B cell (primary cell): ENCODE measurements around the gene NEUROD6. TPM values are rescaled to one million over a fixed set of nuclear protein-coding genes. Genes with fewer than 3 reads are reported as not detected.

ENCODE experiments used
- ATAC-seq: fragments of 200-7000 bp; cut with Tn5 transposase; one replicate; pipeline ENCODE4 v1.10.0; 2021; ENCODE audit warnings: low read depth, mild to moderate bottlenecking, moderate number of reproducible peaks, moderate library complexity
- CTCF ChIA-PET: fragments of 350-600 bp; sonication (Branson Sonifier 250); formaldehyde crosslinking; loops from one replicate; lab custom pipeline; 2021; ENCODE audit warnings: antibody characterized with exemption, inconsistent platforms; lab: Charles Lee
- POLR2A ChIA-PET: fragments of 350-600 bp; sonication (Branson Sonifier 250); formaldehyde crosslinking; loops from one replicate; lab custom pipeline; 2021; ENCODE audit warnings: antibody characterized with exemption; lab: Charles Lee
- DNase-seq: peaks from one replicate; pipeline ENCODE4 v3.0.0; 2013
- H2AFZ ChIP-seq: 2 replicates; pipeline ENCODE4 v1.6.1; 2012; ENCODE audit warnings: mild to moderate bottlenecking, low read depth, low read length; ENCODE audit not compliant: insufficient read depth, poor library complexity, severe bottlenecking
- H3K27ac ChIP-seq, 2 donors: 1 replicate in 1 of 2; 2 replicates in 1 of 2; pipeline ENCODE4 v1.5.1; 2012 to 2013; ENCODE audit warnings: low read length in 2 of 2, mild to moderate bottlenecking in 2 of 2, moderate library complexity in 1 of 2
- H3K27me3 ChIP-seq, 4 experiments: fragments of 200-600 bp in 1 of 4; sonication (generic) in 1 of 4; replicated peaks in 1 of 4; 1 replicate in 2 of 4; 2 replicates in 2 of 4; pipeline versions ENCODE4 v1.6.1 to v1.7.0; 2013 to 2016; ENCODE audit warnings: low read length in 3 of 4, mild to moderate bottlenecking in 2 of 4, mixed read lengths in 1 of 4, moderate library complexity in 1 of 4; ENCODE audit not compliant: insufficient read depth in 4 of 4, control insufficient read depth in 3 of 4; ENCODE audit errors: control extremely low read depth in 1 of 4
- H3K36me3 ChIP-seq, 2 experiments: replicated peaks in 1 of 2; 1 replicate in 1 of 2; 2 replicates in 1 of 2; pipeline versions ENCODE4 v1.6.1 to v1.7.1; 2013; ENCODE audit warnings: low read length in 1 of 2; ENCODE audit not compliant: insufficient read depth in 2 of 2, control insufficient read depth in 1 of 2; ENCODE audit errors: control extremely low read depth in 1 of 2, extremely low read depth in 1 of 2
- H3K4me1 ChIP-seq, 2 donors: fragments of 200-600 bp in 1 of 2; sonication (generic) in 1 of 2; 1 replicate in 1 of 2; 2 replicates in 1 of 2; pipeline versions ENCODE4 v1.5.1 to v1.6.1; 2013 to 2017; ENCODE audit warnings: low read length in 2 of 2; ENCODE audit not compliant: control insufficient read depth in 2 of 2, insufficient read depth in 2 of 2
- H3K4me2 ChIP-seq: replicated peaks from 2 replicates; pipeline ENCODE3; 2012; ENCODE audit warnings: mild to moderate bottlenecking, low read depth, low read length; ENCODE audit not compliant: poor library complexity, severe bottlenecking
- H3K4me3 ChIP-seq, 5 experiments: fragments of 200-600 bp in 1 of 5; sonication (generic) in 1 of 5; 1 replicate in 3 of 5; 2 replicates in 2 of 5; pipeline versions ENCODE4 v1.5.1 to v1.7.0; 2011 to 2016; ENCODE audit warnings: low read length in 4 of 5, mild to moderate bottlenecking in 4 of 5, low read depth in 2 of 5, control low read depth in 1 of 5, moderate library complexity in 1 of 5; ENCODE audit not compliant: insufficient read depth in 1 of 5; ENCODE audit errors: control extremely low read depth in 1 of 5, extremely low read depth in 1 of 5
- H3K79me2 ChIP-seq: fragments of 200-600 bp; sonication (generic); one replicate; pipeline ENCODE4 v1.6.0; 2016; ENCODE audit warnings: low read length; ENCODE audit not compliant: control insufficient read depth, insufficient read depth
- H3K9ac ChIP-seq: fragments of 200-600 bp; sonication (generic); 2 replicates; pipeline ENCODE4 v1.6.1; 2017; ENCODE audit warnings: mild to moderate bottlenecking, low read length, moderate library complexity
- H3K9me3 ChIP-seq, 3 donors: one replicate each; pipeline versions ENCODE4 v1.6.1 to v1.7.1; 2013; ENCODE audit warnings: low read length in 2 of 3; ENCODE audit not compliant: control insufficient read depth in 2 of 3, insufficient read depth in 1 of 3; ENCODE audit errors: control extremely low read depth in 1 of 3
- H4K20me1 ChIP-seq: 2 replicates; pipeline ENCODE4 v1.6.0; 2012; ENCODE audit warnings: mild to moderate bottlenecking, low read length; ENCODE audit not compliant: insufficient read depth, control insufficient read depth, poor library complexity, severe bottlenecking
- H3K27ac Mint-ChIP-seq: one replicate; pipeline ENCODE4 v1.8.0; 2021; ENCODE audit warnings: mixed read lengths
- H3K27me3 Mint-ChIP-seq: one replicate; pipeline ENCODE4 v1.8.0; 2021; ENCODE audit warnings: mixed read lengths
- H3K4me1 Mint-ChIP-seq: one replicate; pipeline ENCODE4 v1.8.0; 2021; ENCODE audit warnings: mixed read lengths
- H3K4me3 Mint-ChIP-seq: one replicate; pipeline ENCODE4 v1.8.0; 2021; ENCODE audit warnings: mixed read lengths
- H3K9me3 Mint-ChIP-seq: one replicate; pipeline ENCODE4 v1.8.0; 2022; ENCODE audit warnings: mixed read lengths; ENCODE audit not compliant: insufficient read depth
- CTCF ChIP-seq: fragments of 200-600 bp; IDR thresholded peaks from one replicate; pipeline ENCODE4 v1.8.0; 2022; ENCODE audit warnings: antibody characterized with exemption, mild to moderate bottlenecking
- EZH2 ChIP-seq: IDR thresholded peaks from 2 replicates; pipeline ENCODE4 v1.6.1; 2012; ENCODE audit warnings: borderline replicate concordance, low read depth, mild to moderate bottlenecking, moderate library complexity, low read length; ENCODE audit not compliant: insufficient read depth, poor library complexity, severe bottlenecking
- WGBS: methylation state at CpG from one replicate; pipeline ENCODE4 v1.1.5; 2013; ENCODE audit warnings: missing lambda C conversion rate; ENCODE audit not compliant: insufficient coverage; 5-methylcytosine and 5-hydroxymethylcytosine counted together
- intact Hi-C: fragments of 100-400 bp; cut with micrococcal nuclease; formaldehyde crosslinking; loops from one replicate; pipeline ENCODE4 v1.10.0; 2022
- polyA minus RNA-seq: library from RNA; depleted of rRNA, polyadenylated mRNA; stranded (reverse); fragments of >200 nt; gene quantifications from 2 replicates; pipeline ENCODE4 v1.2.3, GENCODE V29; 2012
- polyA plus RNA-seq: library from polyadenylated mRNA; depleted of rRNA; stranded (reverse); fragments of >200 nt; gene quantifications from 2 replicates; pipeline ENCODE4 v1.2.3, GENCODE V29; 2012
- total RNA-seq, 2 donors: library from RNA; stranded (reverse); fragments of 120-200 nt in 1 of 2; gene quantifications; 1 replicate in 1 of 2; 2 replicates in 1 of 2; pipeline versions ENCODE4 v1.2.3 to v1.2.4, GENCODE V29; 2013 to 2022

Gene NEUROD6
- total RNA-seq, result not detected in 2 replicates
- not detected for total RNA-seq (2013)
- polyA plus RNA-seq, result not detected in 2 replicates
- polyA minus RNA-seq, result not detected in 2 replicates

GRCh38 chr7:31340603-31341002, at the start of gene NEUROD6:
Gene NEUROD6 (minus strand): TSS chr7:31340726. CDS start chr7:31339268, 1,458 bp downstream.
- POLR2A ChIA-PET, result no interaction called here
- Histone ChIP-seq H3K79me2 (no peaks in the 10 kb centered on the region), H3K4me2 (no peak within 1 kb of the TSS), H2AFZ (no peak within 1 kb of the TSS), H3K27ac (no peak within 1 kb of the TSS), H3K4me3 (no peak within 1 kb of the TSS), H3K36me3 (no peaks in the 10 kb centered on the region), H3K9ac (no peak within 1 kb of the TSS), H3K4me1 (no peaks in the 10 kb centered on the region), H3K9me3 (peaks cover 0 to 7% (median 0%) of the 10 kb centered on the region in 3 donors), H4K20me1 (no peaks in the 10 kb centered on the region), H3K27me3 (peaks cover 0 to 17% (median 6%) of the 10 kb centered on the region in 4 experiments)
- ATAC-seq, result no peak
- no peaks in the 10 kb centered on the region for H3K9me3 Mint-ChIP-seq
- peaks cover 16% of the 10 kb centered on the region for H3K27me3 Mint-ChIP-seq
- CTCF ChIA-PET, result no interaction called here
- no peak within 1 kb of the TSS for H3K4me3 Mint-ChIP-seq
- DNase-seq, result no peak
- H3K27ac Mint-ChIP-seq, result no peak within 1 kb of the TSS
- no peaks in the 10 kb centered on the region for H3K4me1 Mint-ChIP-seq
- intact Hi-C loops, result no loop called here
- no peak for TF ChIP-seq CTCF
- TF ChIP-seq EZH2, result no peak
- whole genome bisulfite sequencing, result 90% methylated on average over 6 of the region's 6 CpGs

- WGBS, result 92% methylated on average over 3 of the region's 4 CpGs
- Mint-ChIP-seq H3K9me3 (no peaks in the 10 kb centered on the region), H3K27ac (no peak overlapping the region), H3K4me3 (no peak overlapping the region), H3K4me1 (no peaks in the 10 kb centered on the region), H3K27me3 (no peaks in the 10 kb centered on the region)
- H4K20me1 ChIP-seq, result no peaks in the 10 kb centered on the region
- ChIA-PET POLR2A (no interaction called here), CTCF (no interaction called here)
- no peak overlapping the region for H3K9ac ChIP-seq
- no peak for TF ChIP-seq CTCF
- TF ChIP-seq EZH2, result no peak
- H2AFZ ChIP-seq, result no peak overlapping the region
- H3K4me1 ChIP-seq, result no peaks in the 10 kb centered on the region
- no peaks in the 10 kb centered on the region for H3K79me2 ChIP-seq
- ATAC-seq (no peak), DNase-seq (no peak)
- peaks cover 0 to 6% (median 0%) of the 10 kb centered on the region in 3 donors for H3K9me3 ChIP-seq
- H3K27me3 ChIP-seq, result no peaks in the 10 kb centered on the region
- intact Hi-C loops, result no loop called here
- no peak overlapping the region for H3K4me3 ChIP-seq
- H3K27ac ChIP-seq, result no peak overlapping the region
- H3K36me3 ChIP-seq, result no peaks in the 10 kb centered on the region
- H3K4me2 ChIP-seq, result no peak overlapping the region
Observed at GRCh38 chr7:31384466-31384865, 43.9 kb upstream of the NEUROD6 start.
